ENCODE data around the gene ZNF148.

GRCh38 chr3:125325746-125326145 lies 49.4 kb downstream of the ZNF148 start:
- no peak for TF ChIP-seq CTCF (IDR thresholded peaks at IDR 0.05)
- no peak for TF ChIP-seq POLR2AphosphoS5 (IDR thresholded peaks at IDR 0.05)
- no peak for TF ChIP-seq POLR2A (IDR thresholded peaks at IDR 0.05)

Measured in upper lobe of left lung (tissue), 4 donors.